ENCODE measurements around the gene HES5. TPM values are rescaled to one million over a fixed set of nuclear protein-coding genes. Genes with fewer than 3 reads are reported as not detected.

The HES5 gene
- polyA plus RNA-seq, 1 donor from 2014 or later: 0.81 TPM

- Histone ChIP-seq H2AFZ (ENCODE audit: low read depth, low read length) (no peak overlapping the region), H3K79me2 (replicated peaks; ENCODE audit: insufficient read depth, low read length) (no peaks in the 10 kb centered on the region), H3F3A (ENCODE audit: insufficient read depth, low read length, poor library complexity, severe bottlenecking) (peaks cover 2% of the 10 kb centered on the region), H3K9me2 (ENCODE audit: insufficient read depth, low read length) (no peaks in the 10 kb centered on the region), H3K9ac (ENCODE audit: low read length) (peak overlapping the region; percentile 55), H3K4me3 (ENCODE audit: low read length) (peak overlapping the region; percentile 46), H3K9me3 (ENCODE audit: low read length) (no peaks in the 10 kb centered on the region), H3K36me3 (ENCODE audit: insufficient read depth, low read length) (no peaks in the 10 kb centered on the region), H3K4me2 (ENCODE audit: low read length) (no peak overlapping the region), H3K27me3 (ENCODE audit: insufficient read depth, low read depth, low read length) (no peaks in the 10 kb centered on the region), H4K20me1 (ENCODE audit: insufficient read depth) (no peaks in the 10 kb centered on the region), H3K27ac (ENCODE audit: low read length) (peak overlapping the region; percentile 26)
- TF ChIP-seq CTCF (IDR thresholded peaks at IDR 0.05; ENCODE audit: poor library complexity, severe bottlenecking): no peak
- TF ChIP-seq TAF1 (IDR thresholded peaks at IDR 0.05; ENCODE audit: low read depth): peak; percentile 42
- no peak for TF ChIP-seq EP300 (conservative IDR thresholded peaks at IDR 0.05; ENCODE audit: poor library complexity, severe bottlenecking)
- no peak for TF ChIP-seq RAD21 (conservative IDR thresholded peaks at IDR 0.05)
- no peak for TF ChIP-seq EZH2 (IDR thresholded peaks at IDR 0.05; ENCODE audit: borderline replicate concordance, insufficient read depth, low read length, poor library complexity, severe bottlenecking)
- no peak for TF ChIP-seq REST (IDR thresholded peaks at IDR 0.05; ENCODE audit: borderline replicate concordance)
- peak; percentile 9 for TF ChIP-seq POLR2AphosphoS5 (IDR thresholded peaks at IDR 0.05)
- no peak for TF ChIP-seq MXI1 (conservative IDR thresholded peaks at IDR 0.05; ENCODE audit: poor library complexity, severe bottlenecking)
Observed at GRCh38 chr1:2543543-2544092, 13.6 kb upstream of the HES5 start.

GRCh38 chr1:2542246-2542915 is 12.3 kb upstream of the HES5 start:
- no peak overlapping the region for H3K9ac ChIP-seq (ENCODE audit: low read length)
- H3F3A ChIP-seq (ENCODE audit: insufficient read depth, low read length, poor library complexity, severe bottlenecking): peaks cover 2% of the 10 kb centered on the region
- TF ChIP-seq POLR2AphosphoS5 (IDR thresholded peaks at IDR 0.05) (no peak), EZH2 (IDR thresholded peaks at IDR 0.05; ENCODE audit: borderline replicate concordance, insufficient read depth, low read length, poor library complexity, severe bottlenecking) (no peak), EP300 (conservative IDR thresholded peaks at IDR 0.05; ENCODE audit: poor library complexity, severe bottlenecking) (no peak), CTCF (IDR thresholded peaks at IDR 0.05; ENCODE audit: poor library complexity, severe bottlenecking) (no peak), TAF1 (IDR thresholded peaks at IDR 0.05; ENCODE audit: low read depth) (no peak), REST (IDR thresholded peaks at IDR 0.05; ENCODE audit: borderline replicate concordance) (no peak), SMC3 (conservative IDR thresholded peaks at IDR 0.05; ENCODE audit: poor library complexity) (no peak), RAD21 (conservative IDR thresholded peaks at IDR 0.05) (no peak)
- no peak overlapping the region for H3K4me3 ChIP-seq (ENCODE audit: low read length)
- no peaks in the 10 kb centered on the region for H4K20me1 ChIP-seq (ENCODE audit: insufficient read depth)
- H3K27me3 ChIP-seq (ENCODE audit: insufficient read depth, low read depth, low read length): no peaks in the 10 kb centered on the region
- H3K9me2 ChIP-seq (ENCODE audit: insufficient read depth, low read length): no peaks in the 10 kb centered on the region
- H3K36me3 ChIP-seq (ENCODE audit: insufficient read depth, low read length): no peaks in the 10 kb centered on the region
- H3K79me2 ChIP-seq (replicated peaks; ENCODE audit: insufficient read depth, low read length): no peaks in the 10 kb centered on the region
- H3K27ac ChIP-seq (ENCODE audit: low read length): no peak overlapping the region
- H3K9me3 ChIP-seq (ENCODE audit: low read length): no peaks in the 10 kb centered on the region
- no peak overlapping the region for H3K4me2 ChIP-seq (ENCODE audit: low read length)
- no peak overlapping the region for H2AFZ ChIP-seq (ENCODE audit: low read depth, low read length)
